DMS 273 (cell line): Measurements from ENCODE around the gene BNC2.
"Not testable (repeated sequence)": the region's sequence is repeated elsewhere in the genome, so short reads cannot be mapped to it uniquely, and the experiment has no call there.

Experiments
- DNase-seq: peaks from one replicate; lab custom pipeline; 2025; ENCODE audit not compliant: unreplicated experiment; lab: John Stamatoyannopoulos, UW

BNC2 gene, protein sequence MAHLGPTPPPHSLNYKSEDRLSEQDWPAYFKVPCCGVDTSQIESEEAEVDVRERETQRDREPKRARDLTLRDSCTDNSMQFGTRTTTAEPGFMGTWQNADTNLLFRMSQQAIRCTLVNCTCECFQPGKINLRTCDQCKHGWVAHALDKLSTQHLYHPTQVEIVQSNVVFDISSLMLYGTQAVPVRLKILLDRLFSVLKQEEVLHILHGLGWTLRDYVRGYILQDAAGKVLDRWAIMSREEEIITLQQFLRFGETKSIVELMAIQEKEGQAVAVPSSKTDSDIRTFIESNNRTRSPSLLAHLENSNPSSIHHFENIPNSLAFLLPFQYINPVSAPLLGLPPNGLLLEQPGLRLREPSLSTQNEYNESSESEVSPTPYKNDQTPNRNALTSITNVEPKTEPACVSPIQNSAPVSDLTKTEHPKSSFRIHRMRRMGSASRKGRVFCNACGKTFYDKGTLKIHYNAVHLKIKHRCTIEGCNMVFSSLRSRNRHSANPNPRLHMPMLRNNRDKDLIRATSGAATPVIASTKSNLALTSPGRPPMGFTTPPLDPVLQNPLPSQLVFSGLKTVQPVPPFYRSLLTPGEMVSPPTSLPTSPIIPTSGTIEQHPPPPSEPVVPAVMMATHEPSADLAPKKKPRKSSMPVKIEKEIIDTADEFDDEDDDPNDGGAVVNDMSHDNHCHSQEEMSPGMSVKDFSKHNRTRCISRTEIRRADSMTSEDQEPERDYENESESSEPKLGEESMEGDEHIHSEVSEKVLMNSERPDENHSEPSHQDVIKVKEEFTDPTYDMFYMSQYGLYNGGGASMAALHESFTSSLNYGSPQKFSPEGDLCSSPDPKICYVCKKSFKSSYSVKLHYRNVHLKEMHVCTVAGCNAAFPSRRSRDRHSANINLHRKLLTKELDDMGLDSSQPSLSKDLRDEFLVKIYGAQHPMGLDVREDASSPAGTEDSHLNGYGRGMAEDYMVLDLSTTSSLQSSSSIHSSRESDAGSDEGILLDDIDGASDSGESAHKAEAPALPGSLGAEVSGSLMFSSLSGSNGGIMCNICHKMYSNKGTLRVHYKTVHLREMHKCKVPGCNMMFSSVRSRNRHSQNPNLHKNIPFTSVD

DNA sequence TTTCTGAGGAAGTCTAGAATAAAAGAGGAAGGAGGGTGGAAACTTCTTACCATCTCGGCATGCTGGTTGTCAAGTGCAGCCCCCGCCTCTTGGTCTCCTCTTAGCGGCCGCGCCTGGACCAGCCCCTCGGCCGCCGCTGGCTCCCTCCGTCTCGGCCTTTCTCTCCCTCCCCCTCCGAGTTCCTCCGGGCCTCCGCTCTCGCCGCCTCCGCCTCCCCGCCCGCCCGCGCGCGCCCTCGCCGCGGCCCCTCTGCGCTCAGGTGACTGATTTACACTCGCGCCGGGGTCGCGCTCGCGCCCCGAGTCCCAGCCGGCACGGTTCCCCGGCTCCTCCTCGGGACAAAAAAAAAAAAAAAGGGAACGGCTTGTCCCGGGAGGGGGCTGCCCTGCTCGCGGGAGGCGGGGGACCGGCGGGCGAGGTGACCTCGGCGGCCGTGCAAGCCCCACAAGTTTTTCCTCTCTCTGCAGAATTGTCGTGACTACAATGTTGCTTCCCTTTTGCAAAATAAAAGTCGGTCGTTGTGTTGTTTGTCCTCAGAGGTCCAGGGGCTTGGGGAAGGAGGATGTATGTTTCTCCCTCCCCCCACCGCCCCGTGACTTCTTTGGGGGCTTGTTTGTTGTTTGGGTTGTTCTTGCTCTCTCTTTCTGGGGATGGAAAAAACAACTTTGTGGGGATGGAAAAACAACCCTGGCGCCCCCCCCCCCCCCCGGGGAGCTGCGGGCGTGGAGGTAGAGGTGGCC, at the start of gene BNC2:
Gene BNC2 (minus strand): TSS at position 75 of the 740 bp plus-strand sequence. CDS start 22 bp downstream, at position 53.
- peak; percentile 81 for DNase-seq

DNA sequence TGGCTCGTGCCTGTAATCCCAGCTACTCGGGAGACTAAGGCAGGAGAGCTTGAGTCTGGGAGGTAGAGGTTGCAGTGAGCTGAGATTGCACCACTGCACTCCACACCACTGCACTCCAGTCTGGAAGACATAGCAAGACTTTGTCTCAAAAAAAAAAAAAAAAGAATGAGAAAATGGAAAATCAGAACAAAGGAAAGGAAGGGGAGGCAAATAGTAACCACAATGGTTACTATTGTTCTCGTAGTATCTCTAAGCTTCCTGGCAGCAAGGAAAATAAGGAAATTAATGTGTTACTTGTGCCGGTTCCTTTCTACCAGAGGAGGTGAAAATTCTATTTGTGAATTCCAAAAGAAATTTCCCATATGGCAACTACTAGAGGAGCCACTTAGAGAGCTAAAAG, 48.5 kb upstream of the BNC2 start:
- no peak for DNase-seq

DNA sequence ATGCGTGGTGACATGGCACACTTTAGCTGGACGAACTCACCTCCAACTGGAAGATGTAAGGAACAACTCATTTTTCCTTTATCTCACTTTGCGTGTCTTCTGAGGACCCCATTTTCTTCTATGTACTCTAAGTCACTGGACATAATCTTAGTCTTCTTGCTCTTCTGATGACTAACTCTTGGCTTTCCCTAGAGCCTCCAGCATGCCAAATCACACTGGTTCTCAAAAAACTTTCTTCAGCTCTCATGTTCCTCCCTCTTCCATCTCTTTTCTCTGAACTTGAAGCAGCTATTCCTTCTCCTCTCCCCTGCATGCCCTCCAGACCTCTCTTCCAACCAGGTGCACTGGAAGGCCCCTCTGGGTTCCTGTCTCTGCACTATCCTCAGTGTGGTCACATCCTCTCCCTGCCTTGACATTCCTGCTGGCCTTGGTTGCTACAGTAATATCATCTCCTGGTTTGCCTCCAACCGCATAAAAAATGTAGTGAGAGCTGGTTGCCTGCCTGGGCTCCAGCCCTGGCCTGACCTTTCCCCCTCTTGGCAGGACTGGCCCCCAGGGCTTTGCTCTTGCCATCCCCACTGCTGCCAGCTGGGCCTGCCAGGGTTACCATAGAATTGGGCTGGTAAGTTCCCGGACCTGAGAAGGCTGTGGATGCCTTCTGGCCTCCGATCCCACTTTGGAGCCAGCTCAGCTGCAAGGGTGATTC, 44.8 kb upstream of the BNC2 start:
- DNase-seq, result no peak

- no peak for DNase-seq
Measured at GRCh38 chr9:16912197-16912596, 41.7 kb upstream of the BNC2 start.

DNA sequence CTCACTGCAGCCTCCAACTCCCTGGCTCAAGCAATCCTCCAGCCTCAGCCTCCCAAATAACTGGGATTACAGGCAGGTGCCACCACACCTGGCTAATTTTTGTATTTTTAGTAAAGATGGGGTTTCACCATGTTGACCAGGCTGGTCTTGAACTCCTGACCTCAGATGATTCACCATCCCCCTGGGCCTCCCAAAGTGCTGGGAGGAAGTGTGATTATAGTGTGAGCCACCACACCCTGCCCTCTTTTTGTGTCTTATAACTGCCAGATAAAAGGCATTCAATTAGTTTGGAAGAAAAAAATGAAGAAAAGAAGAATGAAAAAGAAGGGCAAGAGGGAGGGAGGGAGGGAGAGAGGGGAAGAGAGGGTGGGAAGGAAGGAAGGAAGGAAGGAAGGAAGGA, 37.7 kb upstream of the BNC2 start:
- DNase-seq, result not testable (repeated sequence)

- DNase-seq, result no peak
Measured at GRCh38 chr9:16904655-16905054, 34.2 kb upstream of the BNC2 start.

GRCh38 chr9:16901590-16901989, 31.1 kb upstream of the BNC2 start:
- DNase-seq, result no peak

DNA sequence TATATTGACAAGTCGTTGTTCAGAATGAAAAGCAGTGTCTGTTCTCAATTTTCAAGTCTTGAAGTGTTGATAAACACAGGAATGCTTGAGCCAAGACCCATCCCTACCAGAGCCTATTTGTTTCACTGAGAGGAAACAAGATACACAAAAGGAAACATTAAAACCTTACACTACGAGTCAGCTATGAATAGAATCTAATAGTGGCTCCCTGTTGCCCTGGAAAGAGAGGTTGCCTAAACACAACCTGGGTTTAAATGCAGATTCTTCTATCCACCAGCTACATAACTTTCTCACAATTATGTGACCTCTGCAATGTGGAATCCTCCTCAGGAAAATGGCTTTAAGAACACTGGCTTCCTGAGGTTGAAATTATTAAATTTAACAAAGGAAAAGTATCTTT, 29.1 kb upstream of the BNC2 start:
- no peak for DNase-seq

DNA sequence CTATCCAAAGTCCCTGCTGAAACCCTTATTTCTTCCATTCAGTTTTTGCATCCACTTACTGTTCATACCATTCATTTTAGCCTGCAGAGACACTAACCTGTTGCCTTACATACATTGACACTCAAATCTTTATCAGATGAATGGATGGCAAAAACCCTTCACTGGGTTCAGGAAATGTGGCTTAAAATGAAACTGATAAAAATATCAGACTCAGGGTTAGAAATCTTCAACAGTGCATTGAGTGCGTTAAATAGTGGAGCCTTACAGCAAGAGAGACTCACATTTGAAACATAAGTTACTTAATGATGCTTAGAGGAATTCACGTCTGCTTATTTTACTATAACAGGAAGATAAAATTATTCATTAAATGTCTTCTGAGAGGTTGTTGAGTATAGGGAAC, 28.0 kb upstream of the BNC2 start:
- no peak for DNase-seq

- DNase-seq, result no peak
Measured at GRCh38 chr9:16888594-16888993, 18.1 kb upstream of the BNC2 start.

GRCh38 chr9:16885931-16886330, 15.5 kb upstream of the BNC2 start:
- DNase-seq, result no peak

DNA sequence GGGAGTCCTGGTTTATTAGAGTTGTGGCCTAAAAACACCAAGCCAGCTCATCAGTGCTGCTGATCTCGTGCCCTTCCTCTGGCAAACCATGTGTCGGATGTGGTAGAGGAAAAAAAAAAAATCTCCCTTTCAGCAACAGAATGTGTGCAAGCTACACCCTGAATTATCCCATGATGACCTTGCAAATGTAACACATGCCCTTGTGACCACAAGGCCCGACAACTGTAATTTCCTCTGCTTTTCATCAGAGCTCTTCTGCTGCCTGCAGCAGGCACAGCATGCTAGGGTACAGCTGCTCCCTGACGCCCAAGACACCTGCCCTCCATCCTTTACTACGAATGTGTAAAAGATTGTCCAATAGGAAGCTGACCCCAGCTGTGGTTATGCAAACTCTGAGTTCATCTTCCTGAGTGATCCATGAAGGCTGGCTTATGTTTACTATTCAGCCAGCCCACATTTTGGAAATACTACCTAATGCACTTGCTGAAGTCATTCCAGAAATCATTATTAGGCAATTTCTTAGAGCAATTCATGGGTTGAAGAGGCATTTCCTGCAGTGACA, 14.6 kb upstream of the BNC2 start:
- peak; percentile 10 for DNase-seq

- no peak for DNase-seq
Measured at GRCh38 chr9:16884373-16884772, 13.9 kb upstream of the BNC2 start.

DNA sequence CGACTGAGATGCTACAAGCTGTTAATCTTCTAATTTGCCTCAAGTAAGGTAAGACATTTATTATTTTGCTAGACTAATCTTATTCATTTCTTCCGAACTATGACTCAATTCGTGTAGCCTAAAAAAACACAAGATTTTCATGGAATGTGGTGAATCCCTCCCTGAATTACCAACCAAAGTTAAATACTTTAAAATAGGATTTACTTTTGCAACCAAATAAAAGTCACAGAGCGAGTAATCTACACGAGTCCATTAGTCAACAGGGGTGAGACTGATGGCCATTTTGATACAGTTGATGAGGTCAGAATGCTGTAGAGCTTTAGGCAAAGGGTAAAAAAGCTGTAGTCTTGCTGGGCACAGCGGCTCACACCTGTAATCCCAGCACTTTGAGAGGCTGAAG, 13.1 kb upstream of the BNC2 start:
- DNase-seq, result no peak

- DNase-seq, result not testable (repeated sequence)
Measured at GRCh38 chr9:16882440-16882839, 12.0 kb upstream of the BNC2 start.

DNA sequence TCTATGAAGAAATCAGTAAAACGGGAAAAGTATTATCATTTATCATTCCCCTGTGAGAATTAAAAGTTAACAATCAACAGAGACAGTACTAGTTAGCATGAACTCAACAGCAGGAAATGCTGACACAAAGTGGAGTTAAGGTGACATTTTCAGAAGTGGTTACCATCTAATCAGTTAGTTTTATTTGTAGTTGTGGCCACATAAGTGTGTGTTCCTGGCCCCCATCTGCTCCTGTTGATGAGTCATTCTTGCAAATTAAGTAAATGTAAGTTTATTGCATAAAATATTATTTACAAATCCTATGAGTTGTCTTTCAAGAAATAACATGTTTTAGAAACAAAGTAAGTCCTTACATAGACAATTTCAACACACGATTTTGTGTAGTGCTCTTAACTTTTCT, 8.9 kb upstream of the BNC2 start:
- DNase-seq, result peak; percentile 11

GRCh38 chr9:16877256-16877655, 6.8 kb upstream of the BNC2 start:
- DNase-seq, result no peak

- no peak for DNase-seq
Measured at GRCh38 chr9:16873126-16873802, 2.8 kb upstream of the BNC2 start.

DNA sequence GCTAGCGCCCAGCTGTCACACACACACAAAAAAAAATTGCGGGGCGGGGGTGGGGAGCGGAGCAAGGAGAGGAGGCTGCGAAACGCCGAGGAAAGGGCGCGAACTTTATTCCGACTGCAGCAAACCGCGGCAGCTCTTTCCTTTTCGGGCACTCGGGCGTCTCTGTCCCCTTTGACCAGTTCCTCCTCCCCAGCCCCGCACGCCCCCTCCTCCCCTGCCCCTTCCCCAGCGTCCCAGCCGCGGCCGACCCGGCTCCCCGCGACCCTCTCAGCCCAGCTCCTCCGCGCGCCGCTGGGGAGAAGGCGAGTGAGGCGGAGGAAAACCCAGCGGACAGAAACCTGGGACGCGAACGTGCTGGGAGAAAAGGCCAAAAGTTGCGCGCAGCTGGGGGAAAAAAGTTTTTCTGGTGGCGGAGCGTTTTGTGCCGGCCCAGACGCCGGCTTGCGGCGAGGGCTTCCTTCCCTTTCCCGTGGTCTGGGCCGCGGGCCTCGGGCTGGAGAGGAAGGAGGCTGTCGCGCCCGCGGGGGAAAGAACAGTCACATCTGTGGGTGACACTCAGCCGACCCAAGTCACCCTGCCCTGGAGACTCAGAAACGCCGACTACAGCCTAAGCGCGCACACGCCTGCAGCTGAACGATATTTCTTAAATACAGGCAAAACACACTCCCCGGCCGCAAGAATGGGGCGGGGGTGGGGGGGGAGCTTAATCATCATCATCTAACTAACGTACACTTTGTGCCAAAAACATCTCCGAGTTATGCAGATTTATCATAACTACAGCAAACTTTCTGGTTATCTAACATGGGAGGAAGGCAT, 1.1 kb upstream of the BNC2 start:
- peak; percentile 79 for DNase-seq
